ENCODE results near the gene PRG3.

The PRG3 gene

GRCh38 chr11:57335023-57335342 is 46.0 kb downstream of the PRG3 start:
- no peak for DNase-seq

- no peak for DNase-seq
Measured at GRCh38 chr11:57332694-57333440, 48.1 kb downstream of the PRG3 start.

GRCh38 chr11:57331720-57332119 is 49.2 kb downstream of the PRG3 start:
- DNase-seq: no peak

- DNase-seq: no peak
Measured at GRCh38 chr11:57330029-57330428, 50.9 kb downstream of the PRG3 start.

- no peak for DNase-seq
Measured at GRCh38 chr11:57327721-57328120, 53.2 kb downstream of the PRG3 start.

Data from DMS53 (cell line).